ENCODE measurements around the gene TTC1.

Gene TTC1

GRCh38 chr5:160023908-160024630, 15.1 kb downstream of the TTC1 start:
- Histone ChIP-seq H3K36me3 (peaks cover 0 to 43% (median 0%) of the 10 kb centered on the region in 3 donors), H3K9me3 (no peaks in the 10 kb centered on the region), H3K27ac (no peak overlapping the region), H3K4me3 (no peak overlapping the region), H3K4me1 (peaks cover 0 to 11% (median 0%) of the 10 kb centered on the region in 4 donors), H3K27me3 (no peaks in the 10 kb centered on the region)
- no peak for TF ChIP-seq CTCF (IDR thresholded peaks at IDR 0.05)
- intact Hi-C loops (cut with DNase I; ENCODE audit: low total_unique reads) = loop anchor here (5.0 kb wide), 1 partner anchor 168 kb away; no protein-coding TSS in a partner anchor
- DNase-seq = no peak

- intact Hi-C loops (cut with DNase I; ENCODE audit: low total_unique reads) = no loop called here
- Histone ChIP-seq H3K27ac (no peak overlapping the region), H3K36me3 (peaks cover 0 to 37% (median 0%) of the 10 kb centered on the region in 3 donors), H3K27me3 (no peaks in the 10 kb centered on the region), H3K9me3 (no peaks in the 10 kb centered on the region), H3K4me3 (no peak overlapping the region), H3K4me1 (peaks cover 0 to 15% (median 0%) of the 10 kb centered on the region in 4 donors)
- no peak for TF ChIP-seq CTCF (IDR thresholded peaks at IDR 0.05)
- no peak for DNase-seq
These were observed 20.1 kb downstream of the TTC1 start for GRCh38 chr5:160029004-160029403.

GRCh38 chr5:160029540-160030139, 20.7 kb downstream of the TTC1 start:
- no peaks in the 10 kb centered on the region for H3K9me3 ChIP-seq
- TF ChIP-seq CTCF (IDR thresholded peaks at IDR 0.05) = no peak
- peaks cover 0 to 14% (median 0%) of the 10 kb centered on the region in 4 donors for H3K4me1 ChIP-seq
- H3K4me3 ChIP-seq = no peak overlapping the region
- intact Hi-C loops (cut with DNase I; ENCODE audit: low total_unique reads) = no loop called here
- no peak for DNase-seq
- H3K27me3 ChIP-seq = no peaks in the 10 kb centered on the region
- H3K27ac ChIP-seq = no peak overlapping the region
- peaks cover 0 to 33% (median 0%) of the 10 kb centered on the region in 3 donors for H3K36me3 ChIP-seq

- no peak for TF ChIP-seq CTCF (IDR thresholded peaks at IDR 0.05)
- peaks cover 0 to 31% (median 5%) of the 10 kb centered on the region in 3 donors for H3K36me3 ChIP-seq
- no peaks in the 10 kb centered on the region for H3K27me3 ChIP-seq
- no peak overlapping the region for H3K4me3 ChIP-seq
- peaks cover 0 to 14% (median 0%) of the 10 kb centered on the region in 4 donors for H3K4me1 ChIP-seq
- DNase-seq = no peak
- no peak overlapping the region for H3K27ac ChIP-seq
- intact Hi-C loops (cut with DNase I; ENCODE audit: low total_unique reads) = no loop called here
- no peaks in the 10 kb centered on the region for H3K9me3 ChIP-seq
These were observed 21.9 kb downstream of the TTC1 start for GRCh38 chr5:160030631-160031377.

GRCh38 chr5:160033546-160034252, 24.8 kb downstream of the TTC1 start:
- Histone ChIP-seq H3K9me3 (no peaks in the 10 kb centered on the region), H3K36me3 (peaks cover 5 to 49% (median 13%) of the 10 kb centered on the region in 3 donors), H3K4me1 (peaks cover 0 to 37% (median 5%) of the 10 kb centered on the region in 4 donors), H3K4me3 (no peak overlapping the region), H3K27me3 (no peaks in the 10 kb centered on the region), H3K27ac (no peak overlapping the region)
- no peak for TF ChIP-seq CTCF (IDR thresholded peaks at IDR 0.05)
- no peak for DNase-seq
- intact Hi-C loops (cut with DNase I; ENCODE audit: low total_unique reads) = no loop called here
